H9 (cell line): ENCODE measurements around the gene FAM200B. TPM values are rescaled to one million over a fixed set of nuclear protein-coding genes. Genes with fewer than 3 reads are reported as not detected.

ENCODE experiments used
- DNase-seq: peaks from one replicate; pipeline ENCODE4 v3.0.0-alpha.2; 2017
- H2AFZ ChIP-seq: one replicate; pipeline ENCODE4 v1.6.1; 2013; ENCODE audit warnings: mild to moderate bottlenecking, low read length, control low read depth, moderate library complexity
- H2AK5ac ChIP-seq: 2 replicates; pipeline ENCODE4 v1.6.1; 2013; ENCODE audit warnings: low read length, control low read depth, mixed read lengths; ENCODE audit not compliant: insufficient read length
- H2BK120ac ChIP-seq: one replicate; pipeline ENCODE4 v1.6.1; 2013; ENCODE audit warnings: low read depth, mild to moderate bottlenecking, low read length, control low read depth, inconsistent platforms; ENCODE audit not compliant: poor library complexity, severe bottlenecking
- H2BK12ac ChIP-seq: 2 replicates; pipeline ENCODE4 v1.6.1; 2013; ENCODE audit warnings: low read length, control low read depth, mixed read lengths, low read depth; ENCODE audit not compliant: insufficient read length
- H2BK15ac ChIP-seq: 2 replicates; pipeline ENCODE4 v1.6.1; 2013; ENCODE audit warnings: low read depth, low read length, control low read depth
- H2BK20ac ChIP-seq: one replicate; pipeline ENCODE4 v1.6.1; 2013; ENCODE audit warnings: low read depth, mild to moderate bottlenecking, low read length, control low read depth, inconsistent platforms; ENCODE audit not compliant: poor library complexity, severe bottlenecking
- H2BK5ac ChIP-seq: 2 replicates; pipeline ENCODE4 v1.6.1; 2013; ENCODE audit warnings: low read length, control low read depth, mixed read lengths; ENCODE audit not compliant: insufficient read length
- H3K14ac ChIP-seq: 2 replicates; pipeline ENCODE4 v1.6.1; 2013; ENCODE audit warnings: low read length, control low read depth; ENCODE audit not compliant: insufficient read depth
- H3K18ac ChIP-seq: 2 replicates; pipeline ENCODE4 v1.6.1; 2013; ENCODE audit warnings: low read depth, mild to moderate bottlenecking, mixed read lengths, low read length, control low read depth; ENCODE audit not compliant: insufficient read length
- H3K23ac ChIP-seq: 2 replicates; pipeline ENCODE4 v1.6.1; 2013; ENCODE audit warnings: low read length, control low read depth, mixed read lengths, low read depth; ENCODE audit not compliant: insufficient read length
- H3K23me2 ChIP-seq: 2 replicates; pipeline ENCODE4 v1.6.1; 2013; ENCODE audit warnings: low read depth, mild to moderate bottlenecking, mixed read lengths, low read length, control low read depth; ENCODE audit not compliant: insufficient read length, poor library complexity, severe bottlenecking
- H3K27ac ChIP-seq: 2 replicates; pipeline ENCODE4 v1.5.1; 2013; ENCODE audit warnings: low read length, control low read depth, mixed read lengths, low read depth; ENCODE audit not compliant: insufficient read length
- H3K27me3 ChIP-seq: 2 replicates; pipeline ENCODE4 v1.6.1; 2013; ENCODE audit warnings: low read length, control low read depth, inconsistent platforms; ENCODE audit not compliant: insufficient read depth
- H3K4ac ChIP-seq: 2 replicates; pipeline ENCODE4 v1.6.1; 2013; ENCODE audit warnings: low read depth, mild to moderate bottlenecking, control low read depth, inconsistent platforms, low read length, moderate library complexity
- H3K4me1 ChIP-seq: 2 replicates; pipeline ENCODE4 v1.6.1; 2013; ENCODE audit warnings: low read length, control low read depth, inconsistent platforms; ENCODE audit not compliant: insufficient read depth
- H3K4me2 ChIP-seq: 2 replicates; pipeline ENCODE4 v1.6.1; 2013; ENCODE audit warnings: low read length, control low read depth, mixed read lengths; ENCODE audit not compliant: insufficient read length, insufficient read depth
- H3K56ac ChIP-seq: 2 replicates; pipeline ENCODE4 v1.6.1; 2013; ENCODE audit warnings: low read depth, mild to moderate bottlenecking, mixed read lengths, low read length, control low read depth; ENCODE audit not compliant: insufficient read length
- H3K79me1 ChIP-seq: 2 replicates; pipeline ENCODE4 v1.6.1; 2013; ENCODE audit warnings: low read depth, mild to moderate bottlenecking, moderate library complexity, low read length, control low read depth, inconsistent platforms; ENCODE audit not compliant: insufficient read depth, poor library complexity, severe bottlenecking
- H3K79me2 ChIP-seq: 2 replicates; pipeline ENCODE4 v1.6.1; 2013; ENCODE audit warnings: low read length, control low read depth, inconsistent platforms; ENCODE audit not compliant: insufficient read depth
- H3K9ac ChIP-seq: 2 replicates; pipeline ENCODE4 v1.6.1; 2013; ENCODE audit warnings: low read length, control low read depth, mixed read lengths; ENCODE audit not compliant: insufficient read length; ENCODE audit errors: extremely low read depth
- H3K9me3 ChIP-seq: one replicate; pipeline ENCODE4 v1.6.1; 2013; ENCODE audit warnings: low read depth, low read length, inconsistent platforms; ENCODE audit not compliant: control insufficient read depth
- H3T11ph ChIP-seq: one replicate; pipeline ENCODE4 v1.6.1; 2013; ENCODE audit warnings: mild to moderate bottlenecking, low read length, control low read depth, inconsistent platforms
- H4K20me1 ChIP-seq: one replicate; pipeline ENCODE4 v1.6.1; 2013; ENCODE audit not compliant: control insufficient read depth, insufficient read length, insufficient read depth
- H4K5ac ChIP-seq: 2 replicates; pipeline ENCODE4 v1.6.1; 2013; ENCODE audit warnings: low read depth, mild to moderate bottlenecking, mixed read lengths, low read length, control low read depth; ENCODE audit not compliant: insufficient read length
- H4K8ac ChIP-seq: replicated peaks from 2 replicates; pipeline ENCODE4 v1.6.1; 2013; ENCODE audit warnings: low read length, control low read depth, mixed read lengths, low read depth; ENCODE audit not compliant: insufficient read length
- H4K91ac ChIP-seq: 2 replicates; pipeline ENCODE4 v1.6.1; 2013; ENCODE audit warnings: low read depth, mild to moderate bottlenecking, moderate library complexity, mixed read lengths, low read length, control low read depth; ENCODE audit not compliant: insufficient read length
- H3K27ac Mint-ChIP-seq, 3 experiments: 2 replicates in 2 of 3; 3 replicates in 1 of 3; pipeline ENCODE4 v1.8.0; 2020 to 2021; ENCODE audit warnings: mixed read lengths in 3 of 3, mild to moderate bottlenecking in 1 of 3, moderate library complexity in 1 of 3
- H3K27me3 Mint-ChIP-seq: 2 replicates; pipeline ENCODE4 v1.8.0; 2021; ENCODE audit warnings: low read depth, mild to moderate bottlenecking, moderate library complexity, mixed read lengths
- H3K36me3 Mint-ChIP-seq, 3 experiments: 2 replicates in 2 of 3; 3 replicates in 1 of 3; pipeline ENCODE4 v1.8.0; 2020 to 2021; ENCODE audit warnings: low read depth in 3 of 3, mixed read lengths in 3 of 3; ENCODE audit not compliant: insufficient read depth in 1 of 3
- H3K4me1 Mint-ChIP-seq, 2 experiments: 2 replicates each; pipeline ENCODE4 v1.8.0; 2020; ENCODE audit warnings: mixed read lengths in 2 of 2
- H3K4me3 Mint-ChIP-seq, 2 experiments: 2 replicates in 1 of 2; 3 replicates in 1 of 2; pipeline ENCODE4 v1.8.0; 2020 to 2021; ENCODE audit warnings: mild to moderate bottlenecking in 2 of 2, mixed read lengths in 2 of 2, moderate library complexity in 1 of 2
- H3K9me3 Mint-ChIP-seq, 2 experiments: 2 replicates in 1 of 2; 3 replicates in 1 of 2; pipeline ENCODE4 v1.8.0; 2020; ENCODE audit warnings: mild to moderate bottlenecking in 2 of 2, mixed read lengths in 2 of 2, moderate library complexity in 1 of 2
- WGBS: extraction: QIAGEN DNeasy Blood & Tissue Kit; methylation state at CpG from one replicate; pipeline ENCODE4 v1.1.7; 2013; ENCODE audit warnings: missing lambda C conversion rate, low lambda C conversion rate, mixed read lengths; ENCODE audit not compliant: insufficient read length; ENCODE audit errors: extremely low coverage; 5-methylcytosine and 5-hydroxymethylcytosine counted together
- total RNA-seq: library from RNA; stranded (reverse); gene quantifications from 2 replicates; pipeline ENCODE4 v1.2.1, GENCODE V29; 2021
- TF ChIP-seq, protein P1 (sequence below): fragments of 200-600 bp; sonication (generic); conservative IDR thresholded peaks from 3 replicates; pipeline ENCODE4 v1.8.0; 2021; ENCODE audit warnings: antibody characterized with exemption, mild to moderate bottlenecking

Gene FAM200B
- total RNA-seq, 1 experiment from 2014 or later = 19.6 TPM

DNA sequence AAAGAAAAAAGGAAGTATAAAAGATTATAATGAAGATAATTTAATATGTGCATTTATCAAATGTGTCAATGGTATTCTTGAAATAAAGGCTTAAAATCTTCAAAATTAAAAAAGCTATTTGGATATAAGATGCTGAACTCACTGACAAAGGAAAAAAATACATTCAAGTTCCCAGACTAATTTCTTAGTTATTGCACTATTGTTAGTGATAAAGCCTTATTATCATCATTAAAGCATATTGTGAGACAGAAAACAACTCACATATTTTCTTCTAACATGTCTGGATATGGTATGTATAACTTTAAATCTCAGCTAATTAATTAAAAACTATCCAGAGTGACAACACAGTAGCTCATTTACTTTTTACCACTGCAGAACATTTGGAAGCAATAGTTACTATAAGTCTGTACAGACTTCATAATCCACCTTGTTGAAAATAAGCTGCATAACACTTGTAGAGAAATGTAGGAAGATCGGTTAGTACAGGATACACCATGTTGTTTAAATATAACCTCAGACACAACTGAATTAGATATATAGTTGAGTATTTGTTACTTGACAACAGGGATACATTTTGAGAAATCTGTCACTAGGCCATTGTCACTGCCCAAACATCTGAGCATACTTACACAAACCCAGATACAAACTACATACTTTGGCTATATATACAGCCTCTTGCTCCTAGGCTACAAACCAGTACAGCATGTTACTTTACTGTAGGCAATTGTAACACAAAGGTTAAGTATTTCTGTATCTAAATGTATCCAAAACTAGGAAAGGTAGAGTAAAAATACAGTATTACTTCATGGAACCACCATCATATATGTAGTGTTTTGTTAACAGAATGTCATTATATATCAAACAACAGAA, 12.8 kb upstream of the FAM200B start:
- H3K79me2 ChIP-seq = peaks cover 4% of the 10 kb centered on the region; the same call in 1 of the 2 replicates
- H3K18ac ChIP-seq = no peak overlapping the region
- H2AK5ac ChIP-seq = no peak overlapping the region
- no peaks in the 10 kb centered on the region for H3K9me3 Mint-ChIP-seq
- WGBS = no CpG with 5 or more reads among the region's 1 CpG
- H2AFZ ChIP-seq = no peak overlapping the region
- H2BK120ac ChIP-seq = no peak overlapping the region
- H3K23ac ChIP-seq = no peak overlapping the region
- H3K4me1 ChIP-seq = no peaks in the 10 kb centered on the region
- no peak overlapping the region for H3K27ac Mint-ChIP-seq
- H3K56ac ChIP-seq = no peak overlapping the region
- H2BK15ac ChIP-seq = no peak overlapping the region
- no peaks in the 10 kb centered on the region for H3K27me3 Mint-ChIP-seq
- no peaks in the 10 kb centered on the region for H3K4me1 Mint-ChIP-seq
- no peak overlapping the region for H3K4me2 ChIP-seq
- H3K4ac ChIP-seq = no peak overlapping the region
- peaks cover 5 to 26% (median 25%) of the 10 kb centered on the region in 3 experiments; a peak in 6 of 7 replicates for H3K36me3 Mint-ChIP-seq
- no peak overlapping the region for H3K14ac ChIP-seq
- DNase-seq = no peak
- no peak overlapping the region for H4K5ac ChIP-seq
- H3K27me3 ChIP-seq = no peaks in the 10 kb centered on the region
- no peak overlapping the region for H3T11ph ChIP-seq
- no peaks in the 10 kb centered on the region for H3K9me3 ChIP-seq
- H4K8ac ChIP-seq = no peak overlapping the region
- H3K4me3 Mint-ChIP-seq = no peak overlapping the region
- no peak overlapping the region for H3K9ac ChIP-seq
- H2BK12ac ChIP-seq = no peak overlapping the region
- no peak overlapping the region for H4K91ac ChIP-seq
- H4K20me1 ChIP-seq = no peaks in the 10 kb centered on the region
- H2BK20ac ChIP-seq = no peak overlapping the region
- H3K27ac ChIP-seq = no peak overlapping the region
- no peaks in the 10 kb centered on the region for H3K23me2 ChIP-seq
- TF ChIP-seq, protein P1, sequence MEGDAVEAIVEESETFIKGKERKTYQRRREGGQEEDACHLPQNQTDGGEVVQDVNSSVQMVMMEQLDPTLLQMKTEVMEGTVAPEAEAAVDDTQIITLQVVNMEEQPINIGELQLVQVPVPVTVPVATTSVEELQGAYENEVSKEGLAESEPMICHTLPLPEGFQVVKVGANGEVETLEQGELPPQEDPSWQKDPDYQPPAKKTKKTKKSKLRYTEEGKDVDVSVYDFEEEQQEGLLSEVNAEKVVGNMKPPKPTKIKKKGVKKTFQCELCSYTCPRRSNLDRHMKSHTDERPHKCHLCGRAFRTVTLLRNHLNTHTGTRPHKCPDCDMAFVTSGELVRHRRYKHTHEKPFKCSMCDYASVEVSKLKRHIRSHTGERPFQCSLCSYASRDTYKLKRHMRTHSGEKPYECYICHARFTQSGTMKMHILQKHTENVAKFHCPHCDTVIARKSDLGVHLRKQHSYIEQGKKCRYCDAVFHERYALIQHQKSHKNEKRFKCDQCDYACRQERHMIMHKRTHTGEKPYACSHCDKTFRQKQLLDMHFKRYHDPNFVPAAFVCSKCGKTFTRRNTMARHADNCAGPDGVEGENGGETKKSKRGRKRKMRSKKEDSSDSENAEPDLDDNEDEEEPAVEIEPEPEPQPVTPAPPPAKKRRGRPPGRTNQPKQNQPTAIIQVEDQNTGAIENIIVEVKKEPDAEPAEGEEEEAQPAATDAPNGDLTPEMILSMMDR = no peak
- no peak overlapping the region for H2BK5ac ChIP-seq
- peaks cover 2% of the 10 kb centered on the region for H3K79me1 ChIP-seq
